Panc1 (cell line): ENCODE results near the gene NOL4L. TPM values are rescaled to one million over a fixed set of nuclear protein-coding genes. Genes with fewer than 3 reads are reported as not detected.

ENCODE experiments used
- ATAC-seq: fragments of 200-7000 bp; cut with Tn5 transposase; 2 replicates; pipeline ENCODE4 v1.9.1; 2020; ENCODE audit warnings: mild to moderate bottlenecking, moderate library complexity
- BruUV-seq: library from RNA; stranded (reverse); fragments of 400-500 nt; replicated peaks from 2 replicates; lab custom pipeline; 2021; lab: Mats Ljungman, UMichigan
- CTCF ChIA-PET: fragments of 300-600 bp; sonication (Branson Sonifier 250); formaldehyde crosslinking; loops from one replicate; lab custom pipeline; 2022; ENCODE audit warnings: antibody characterized with exemption; lab: Charles Lee
- POLR2A ChIA-PET: fragments of 300-600 bp; sonication (Branson Sonifier 250); formaldehyde crosslinking; loops from one replicate; lab custom pipeline; 2022; ENCODE audit warnings: antibody characterized with exemption; lab: Charles Lee
- DNase-seq: peaks from one replicate; pipeline ENCODE4 v3.0.0-alpha.2; 2010; ENCODE audit warnings: low read depth, low spot score
- H3K27ac ChIP-seq: 2 replicates; pipeline ENCODE4 v1.5.1; 2011; ENCODE audit warnings: mild to moderate bottlenecking, low read length, inconsistent platforms
- H3K27me3 ChIP-seq: fragments of 200-500 bp; sonication (Bioruptor generic); 2 replicates; pipeline ENCODE4 v1.6.0; 2014; ENCODE audit warnings: low read length, inconsistent platforms; ENCODE audit not compliant: control insufficient read depth, insufficient read depth
- H3K36me3 ChIP-seq: fragments of 200-500 bp; sonication (Bioruptor generic); 2 replicates; pipeline ENCODE4 v1.5.1; 2014; ENCODE audit warnings: inconsistent platforms, mild to moderate bottlenecking, low read length, moderate library complexity; ENCODE audit not compliant: control insufficient read depth, insufficient read depth
- H3K4me1 ChIP-seq: 2 replicates; pipeline ENCODE4 v1.5.1; 2011; ENCODE audit warnings: inconsistent platforms, mild to moderate bottlenecking, low read length, moderate library complexity; ENCODE audit not compliant: control insufficient read depth, insufficient read depth
- H3K4me3 ChIP-seq, 2 experiments: 2 replicates each; pipeline ENCODE4 v1.5.1; 2011 to 2012; ENCODE audit warnings: low read depth in 2 of 2, low read length in 2 of 2, mild to moderate bottlenecking in 2 of 2, inconsistent platforms in 1 of 2, moderate library complexity in 1 of 2
- H3K9me3 ChIP-seq: fragments of 200-500 bp; sonication (Bioruptor generic); 2 replicates; pipeline ENCODE4 v1.5.1; 2014; ENCODE audit warnings: low read depth, mild to moderate bottlenecking, inconsistent platforms, low read length, moderate library complexity; ENCODE audit not compliant: control insufficient read depth, insufficient read depth
- POLR2AphosphoS5 ChIP-seq: IDR thresholded peaks from 2 replicates; pipeline ENCODE4 v1.6.1; 2012; ENCODE audit warnings: mild to moderate bottlenecking, low read depth, low read length, moderate library complexity
- SIN3A ChIP-seq: IDR thresholded peaks from 2 replicates; pipeline ENCODE4 v1.6.1; 2012; ENCODE audit warnings: low read depth, mild to moderate bottlenecking, low read length, moderate library complexity, borderline replicate concordance; ENCODE audit not compliant: insufficient read depth
- TCF7L2 ChIP-seq: IDR thresholded peaks from 2 replicates; pipeline ENCODE4 v1.6.1; 2011; ENCODE audit warnings: mild to moderate bottlenecking, low read depth, low read length, inconsistent platforms
- in situ Hi-C: cut with HindIII; loops from 2 replicates; pipeline ENCODE4 v1.10.0; 2016; ENCODE audit warnings: low sequenced_read_pairs, low pct_unique_long_range_greater_than_20kb
- intact Hi-C: fragments of 100-400 bp; cut with micrococcal nuclease; formaldehyde crosslinking; loops from one replicate; pipeline ENCODE4 v1.10.0; 2022; ENCODE audit not compliant: unreplicated experiment
- total RNA-seq: library from RNA; stranded (reverse); gene quantifications from one replicate; pipeline ENCODE4 v1.2.1, GENCODE V29; 2021; ENCODE audit not compliant: unreplicated experiment
- TF ChIP-seq, protein P1 (sequence below): fragments of 450-650 bp; IDR thresholded peaks from 2 replicates; pipeline ENCODE4 v1.5.1; 2017; ENCODE audit warnings: mild to moderate bottlenecking
- TF ChIP-seq, protein P2 (sequence below), 2 experiments: IDR thresholded peaks; 2 replicates each; pipeline ENCODE4 v1.6.1; 2011 to 2012; ENCODE audit warnings: low read depth in 2 of 2, control low read depth in 1 of 2, low read length in 1 of 2, mild to moderate bottlenecking in 1 of 2, moderate library complexity in 1 of 2; ENCODE audit not compliant: insufficient read depth in 1 of 2

Gene NOL4L
- total RNA-seq, 1 experiment from 2014 or later, result 21.6 TPM

DNA sequence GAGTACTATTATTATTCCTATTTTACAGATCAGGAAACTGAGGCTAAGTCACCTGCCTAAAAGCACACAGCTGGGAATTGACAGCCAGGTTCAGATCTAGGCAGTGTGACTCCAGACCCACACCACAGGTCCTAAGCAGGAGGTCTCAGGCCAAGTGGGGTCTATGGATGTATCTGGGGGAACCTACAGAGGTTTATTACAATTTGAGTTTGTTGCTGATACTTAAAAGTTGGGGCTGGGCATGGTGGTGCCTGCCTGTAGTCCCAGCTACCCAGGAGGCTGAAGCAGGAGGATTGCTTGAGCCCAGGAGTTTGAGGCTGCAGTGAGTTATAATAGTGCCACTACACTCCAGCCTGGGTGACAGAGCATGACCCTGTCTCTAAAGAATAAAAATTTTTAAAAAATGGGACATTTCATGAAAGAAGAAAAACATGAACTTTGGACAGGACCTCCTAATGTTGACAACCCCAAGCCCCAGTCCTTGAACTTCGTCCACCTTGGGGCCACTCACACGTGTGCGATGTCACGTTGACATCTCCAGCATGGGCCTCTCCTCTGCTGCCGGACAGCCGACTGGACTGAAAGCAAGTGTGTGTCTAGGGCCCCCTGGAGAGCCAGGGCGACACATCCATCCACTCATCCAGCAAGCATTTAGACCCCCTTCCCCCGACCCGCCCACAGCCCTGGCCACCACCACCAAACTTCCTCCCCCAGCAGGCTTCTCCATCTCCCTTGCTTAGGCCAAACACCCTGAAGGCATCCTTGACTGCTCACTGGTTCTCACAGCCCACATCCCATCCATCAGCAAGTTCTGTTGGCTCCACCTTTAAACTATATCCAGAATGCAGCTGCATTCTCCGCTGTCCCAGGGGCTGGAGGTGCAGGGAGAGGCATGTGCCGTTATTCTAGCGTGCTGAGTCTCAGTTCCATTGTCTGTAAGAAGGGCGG lies 40.0 kb downstream of the NOL4L start:
- ATAC-seq (no peak), DNase-seq (no peak)
- ChIA-PET POLR2A (no interaction called here), CTCF (interaction anchor here (0.6 to 0.7 kb wide), 2 partner anchors 22 to 29 kb away, joined by 3 read pairs; no protein-coding TSS in a partner anchor)
- Histone ChIP-seq H3K27me3 (no peaks in the 10 kb centered on the region), H3K36me3 (no peaks in the 10 kb centered on the region), H3K9me3 (no peaks in the 10 kb centered on the region), H3K27ac (no peak overlapping the region), H3K4me1 (no peaks in the 10 kb centered on the region), H3K4me3 (no peak overlapping the region)
- in situ Hi-C loops (no loop called here), intact Hi-C loops (no loop called here)
- TF ChIP-seq SIN3A, result no peak
- no peak for TF ChIP-seq TCF7L2
- TF ChIP-seq, protein P1, sequence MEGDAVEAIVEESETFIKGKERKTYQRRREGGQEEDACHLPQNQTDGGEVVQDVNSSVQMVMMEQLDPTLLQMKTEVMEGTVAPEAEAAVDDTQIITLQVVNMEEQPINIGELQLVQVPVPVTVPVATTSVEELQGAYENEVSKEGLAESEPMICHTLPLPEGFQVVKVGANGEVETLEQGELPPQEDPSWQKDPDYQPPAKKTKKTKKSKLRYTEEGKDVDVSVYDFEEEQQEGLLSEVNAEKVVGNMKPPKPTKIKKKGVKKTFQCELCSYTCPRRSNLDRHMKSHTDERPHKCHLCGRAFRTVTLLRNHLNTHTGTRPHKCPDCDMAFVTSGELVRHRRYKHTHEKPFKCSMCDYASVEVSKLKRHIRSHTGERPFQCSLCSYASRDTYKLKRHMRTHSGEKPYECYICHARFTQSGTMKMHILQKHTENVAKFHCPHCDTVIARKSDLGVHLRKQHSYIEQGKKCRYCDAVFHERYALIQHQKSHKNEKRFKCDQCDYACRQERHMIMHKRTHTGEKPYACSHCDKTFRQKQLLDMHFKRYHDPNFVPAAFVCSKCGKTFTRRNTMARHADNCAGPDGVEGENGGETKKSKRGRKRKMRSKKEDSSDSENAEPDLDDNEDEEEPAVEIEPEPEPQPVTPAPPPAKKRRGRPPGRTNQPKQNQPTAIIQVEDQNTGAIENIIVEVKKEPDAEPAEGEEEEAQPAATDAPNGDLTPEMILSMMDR, result no peak
- TF ChIP-seq, protein P2, sequence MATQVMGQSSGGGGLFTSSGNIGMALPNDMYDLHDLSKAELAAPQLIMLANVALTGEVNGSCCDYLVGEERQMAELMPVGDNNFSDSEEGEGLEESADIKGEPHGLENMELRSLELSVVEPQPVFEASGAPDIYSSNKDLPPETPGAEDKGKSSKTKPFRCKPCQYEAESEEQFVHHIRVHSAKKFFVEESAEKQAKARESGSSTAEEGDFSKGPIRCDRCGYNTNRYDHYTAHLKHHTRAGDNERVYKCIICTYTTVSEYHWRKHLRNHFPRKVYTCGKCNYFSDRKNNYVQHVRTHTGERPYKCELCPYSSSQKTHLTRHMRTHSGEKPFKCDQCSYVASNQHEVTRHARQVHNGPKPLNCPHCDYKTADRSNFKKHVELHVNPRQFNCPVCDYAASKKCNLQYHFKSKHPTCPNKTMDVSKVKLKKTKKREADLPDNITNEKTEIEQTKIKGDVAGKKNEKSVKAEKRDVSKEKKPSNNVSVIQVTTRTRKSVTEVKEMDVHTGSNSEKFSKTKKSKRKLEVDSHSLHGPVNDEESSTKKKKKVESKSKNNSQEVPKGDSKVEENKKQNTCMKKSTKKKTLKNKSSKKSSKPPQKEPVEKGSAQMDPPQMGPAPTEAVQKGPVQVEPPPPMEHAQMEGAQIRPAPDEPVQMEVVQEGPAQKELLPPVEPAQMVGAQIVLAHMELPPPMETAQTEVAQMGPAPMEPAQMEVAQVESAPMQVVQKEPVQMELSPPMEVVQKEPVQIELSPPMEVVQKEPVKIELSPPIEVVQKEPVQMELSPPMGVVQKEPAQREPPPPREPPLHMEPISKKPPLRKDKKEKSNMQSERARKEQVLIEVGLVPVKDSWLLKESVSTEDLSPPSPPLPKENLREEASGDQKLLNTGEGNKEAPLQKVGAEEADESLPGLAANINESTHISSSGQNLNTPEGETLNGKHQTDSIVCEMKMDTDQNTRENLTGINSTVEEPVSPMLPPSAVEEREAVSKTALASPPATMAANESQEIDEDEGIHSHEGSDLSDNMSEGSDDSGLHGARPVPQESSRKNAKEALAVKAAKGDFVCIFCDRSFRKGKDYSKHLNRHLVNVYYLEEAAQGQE (IDR thresholded peaks at IDR 0.05; ENCODE audit: insufficient read depth in 1 of 2, low read depth in 2 of 2, low read length in 1 of 2), result no peak
- TF ChIP-seq POLR2AphosphoS5, result no peak
- BruUV-seq, result no TSS peak

DNA sequence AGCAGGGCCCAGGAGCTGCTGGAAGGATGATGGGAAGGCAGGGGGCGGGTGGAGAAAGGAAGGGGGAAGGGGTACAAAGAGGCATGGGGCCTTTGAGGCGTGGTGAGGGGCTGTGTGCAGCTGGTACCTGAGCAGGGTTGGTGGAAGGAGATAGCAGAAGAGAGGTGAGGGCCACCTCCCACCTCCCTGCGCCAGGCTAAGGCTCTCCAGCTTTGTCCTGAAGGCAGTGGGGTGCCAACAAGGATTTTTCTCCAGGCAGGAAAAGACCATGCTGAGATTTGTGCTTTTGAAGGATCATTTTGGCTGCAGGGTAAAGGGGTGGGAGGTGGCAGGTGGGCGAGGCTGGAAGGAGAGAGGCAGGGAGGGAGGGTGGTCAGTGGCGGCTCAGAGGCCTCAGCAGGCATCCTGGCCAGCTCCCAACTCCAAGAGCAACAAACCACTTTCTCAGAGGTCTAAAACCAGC lies 40.8 kb downstream of the NOL4L start:
- no TSS peak for BruUV-seq
- in situ Hi-C loops (no loop called here), intact Hi-C loops (no loop called here)
- ChIA-PET POLR2A (no interaction called here), CTCF (no interaction called here)
- H3K27me3 ChIP-seq, result no peaks in the 10 kb centered on the region
- DNase-seq (no peak), ATAC-seq (no peak)
- no peak overlapping the region for H3K27ac ChIP-seq
- H3K4me1 ChIP-seq, result no peaks in the 10 kb centered on the region
- no peaks in the 10 kb centered on the region for H3K36me3 ChIP-seq
- TF ChIP-seq TCF7L2, result no peak
- TF ChIP-seq, protein P2 (IDR thresholded peaks at IDR 0.05; ENCODE audit: insufficient read depth in 1 of 2, low read depth in 2 of 2, low read length in 1 of 2), result no peak
- TF ChIP-seq POLR2AphosphoS5, result no peak
- no peak for TF ChIP-seq SIN3A
- TF ChIP-seq, protein P1, result no peak
- no peaks in the 10 kb centered on the region for H3K9me3 ChIP-seq
- no peak overlapping the region for H3K4me3 ChIP-seq
